Measurements from ENCODE around the gene STARD10.

STARD10 gene

DNA sequence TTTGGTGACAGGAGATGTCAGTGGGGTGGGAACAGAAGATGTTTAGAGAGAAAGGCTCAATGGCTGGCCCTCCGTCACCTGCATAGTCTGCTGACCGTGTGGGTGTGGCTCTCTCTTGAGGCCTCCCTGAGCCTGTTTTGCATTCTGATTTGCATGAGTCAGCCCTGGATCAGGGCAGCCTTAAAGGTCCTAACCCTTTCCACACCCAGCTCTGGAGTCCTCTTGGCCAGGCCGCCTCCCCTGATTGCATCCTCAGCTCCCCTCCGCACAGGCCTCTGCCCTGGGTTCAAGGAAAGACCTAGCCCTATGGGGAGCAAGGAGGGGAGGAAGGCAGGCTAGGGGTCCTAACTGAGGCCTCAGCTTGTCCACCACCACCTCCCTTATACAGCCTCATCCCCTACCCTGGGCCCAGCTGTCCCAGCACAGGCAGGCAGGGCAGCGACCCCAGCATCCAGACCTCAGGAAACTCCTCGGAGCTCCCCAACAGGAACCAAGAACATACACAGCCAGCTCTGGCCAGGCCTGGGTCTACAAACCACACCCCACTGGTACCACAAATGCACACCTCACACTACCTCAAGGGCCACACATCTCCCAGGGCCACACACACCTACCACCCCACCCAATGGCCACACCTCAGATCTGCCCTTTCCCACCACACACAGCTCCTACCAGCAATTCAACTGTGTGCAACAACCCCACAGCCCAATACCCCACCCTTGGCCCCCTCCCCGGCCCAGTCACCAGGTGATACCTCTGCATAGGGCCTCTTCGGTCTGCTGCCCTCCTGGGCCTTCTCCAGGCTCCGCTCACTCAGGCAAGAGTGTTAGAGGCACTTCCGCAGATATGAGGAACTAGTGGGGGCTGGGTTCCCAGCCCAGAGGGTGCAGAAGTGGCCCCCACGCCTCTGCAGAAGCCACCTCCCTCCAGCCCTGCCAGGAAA lies 55.4 kb downstream of the STARD10 start:
- H3K27me3 ChIP-seq (replicated peaks; ENCODE audit: control insufficient read depth, insufficient read depth, low read length, poor library complexity, severe bottlenecking), result no peaks in the 10 kb centered on the region
- no peaks in the 10 kb centered on the region for H3K36me3 ChIP-seq (ENCODE audit: control insufficient read depth, insufficient read depth, low read length)
- no peak overlapping the region for H3K27ac ChIP-seq (ENCODE audit: insufficient read depth, low read length, poor library complexity, severe bottlenecking)
- H3K4me3 ChIP-seq (ENCODE audit: insufficient read depth, low read depth, low read length, poor library complexity, severe bottlenecking), result no peak overlapping the region
- no peaks in the 10 kb centered on the region for H3K9me3 ChIP-seq (ENCODE audit: control insufficient read depth, low read length)
- DNase-seq, result no peak
- peaks cover 30% of the 10 kb centered on the region for H3K4me1 ChIP-seq (ENCODE audit: control insufficient read depth, insufficient read depth, low read length, poor library complexity, severe bottlenecking)

DNA sequence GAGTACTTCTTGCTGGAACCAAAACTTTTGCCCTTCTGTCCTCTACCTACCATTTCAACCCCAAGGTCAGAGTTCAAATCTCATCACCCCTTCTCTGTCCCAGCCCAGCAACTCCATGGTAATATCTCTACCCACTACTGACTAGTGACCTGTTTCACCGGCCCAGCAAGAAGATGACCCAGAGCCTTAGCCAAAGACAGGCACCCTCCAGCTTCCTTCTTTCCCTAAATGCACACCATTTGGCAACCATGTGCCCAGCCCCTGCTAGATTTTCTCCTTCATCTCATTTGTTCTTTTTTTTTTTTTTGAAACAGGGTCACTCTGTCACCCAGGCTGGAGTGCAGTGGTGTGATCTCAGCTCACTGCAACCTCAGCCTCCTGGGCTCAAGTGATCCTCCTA lies 56.5 kb downstream of the STARD10 start:
- H3K4me1 ChIP-seq (ENCODE audit: control insufficient read depth, insufficient read depth, low read length, poor library complexity, severe bottlenecking), result peaks cover 27% of the 10 kb centered on the region
- H3K9me3 ChIP-seq (ENCODE audit: control insufficient read depth, low read length), result no peaks in the 10 kb centered on the region
- H3K4me3 ChIP-seq (ENCODE audit: insufficient read depth, low read depth, low read length, poor library complexity, severe bottlenecking), result no peak overlapping the region
- H3K27ac ChIP-seq (ENCODE audit: insufficient read depth, low read length, poor library complexity, severe bottlenecking), result peak overlapping the region; percentile 67
- no peaks in the 10 kb centered on the region for H3K36me3 ChIP-seq (ENCODE audit: control insufficient read depth, insufficient read depth, low read length)
- DNase-seq, result no peak
- H3K27me3 ChIP-seq (replicated peaks; ENCODE audit: control insufficient read depth, insufficient read depth, low read length, poor library complexity, severe bottlenecking), result no peaks in the 10 kb centered on the region

GRCh38 chr11:72736452-72737069 lies 57.3 kb downstream of the STARD10 start:
- H3K27me3 ChIP-seq (replicated peaks; ENCODE audit: control insufficient read depth, insufficient read depth, low read length, poor library complexity, severe bottlenecking), result no peaks in the 10 kb centered on the region
- DNase-seq, result peak; percentile 40 to 65 (median 48)
- peak overlapping the region; percentile 67 for H3K27ac ChIP-seq (ENCODE audit: insufficient read depth, low read length, poor library complexity, severe bottlenecking)
- H3K4me1 ChIP-seq (ENCODE audit: control insufficient read depth, insufficient read depth, low read length, poor library complexity, severe bottlenecking), result peaks cover 26% of the 10 kb centered on the region
- no peak overlapping the region for H3K4me3 ChIP-seq (ENCODE audit: insufficient read depth, low read depth, low read length, poor library complexity, severe bottlenecking)
- H3K9me3 ChIP-seq (ENCODE audit: control insufficient read depth, low read length), result no peaks in the 10 kb centered on the region
- peaks cover 3% of the 10 kb centered on the region for H3K36me3 ChIP-seq (ENCODE audit: control insufficient read depth, insufficient read depth, low read length)

- Histone ChIP-seq H3K36me3 (ENCODE audit: control insufficient read depth, insufficient read depth, low read length) (peaks cover 3% of the 10 kb centered on the region), H3K27ac (ENCODE audit: insufficient read depth, low read length, poor library complexity, severe bottlenecking) (no peak overlapping the region), H3K9me3 (ENCODE audit: control insufficient read depth, low read length) (no peaks in the 10 kb centered on the region), H3K27me3 (replicated peaks; ENCODE audit: control insufficient read depth, insufficient read depth, low read length, poor library complexity, severe bottlenecking) (no peaks in the 10 kb centered on the region), H3K4me1 (ENCODE audit: control insufficient read depth, insufficient read depth, low read length, poor library complexity, severe bottlenecking) (peaks cover 23% of the 10 kb centered on the region), H3K4me3 (ENCODE audit: insufficient read depth, low read depth, low read length, poor library complexity, severe bottlenecking) (no peak overlapping the region)
- DNase-seq, result no peak
Observed at GRCh38 chr11:72735495-72736027, 58.3 kb downstream of the STARD10 start.

DNA sequence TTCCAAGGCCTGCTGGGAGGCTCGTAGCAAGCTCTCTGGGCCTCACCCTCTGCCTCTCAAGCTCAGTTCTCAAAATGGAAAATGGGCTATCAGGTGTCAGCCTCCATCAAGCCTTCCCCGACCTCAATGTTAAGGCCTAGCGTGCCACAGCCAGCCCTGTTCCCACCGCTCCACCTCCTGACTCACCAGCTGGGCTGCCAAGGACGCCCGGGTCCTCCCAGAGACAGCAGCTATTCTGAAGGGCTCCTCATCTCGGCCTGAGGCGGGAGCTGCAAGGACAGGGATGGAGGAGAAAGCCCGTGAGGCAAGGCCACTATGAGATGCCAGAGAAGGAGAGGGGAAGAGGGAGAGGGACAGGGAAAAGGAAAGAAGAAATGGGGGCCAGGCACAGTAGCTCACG lies 61.5 kb downstream of the STARD10 start:
- H3K27me3 ChIP-seq (replicated peaks; ENCODE audit: control insufficient read depth, insufficient read depth, low read length, poor library complexity, severe bottlenecking), result no peaks in the 10 kb centered on the region
- H3K4me3 ChIP-seq (ENCODE audit: insufficient read depth, low read depth, low read length, poor library complexity, severe bottlenecking), result no peak overlapping the region
- H3K27ac ChIP-seq (ENCODE audit: insufficient read depth, low read length, poor library complexity, severe bottlenecking), result no peak overlapping the region
- no peaks in the 10 kb centered on the region for H3K9me3 ChIP-seq (ENCODE audit: control insufficient read depth, low read length)
- no peak for DNase-seq
- H3K36me3 ChIP-seq (ENCODE audit: control insufficient read depth, insufficient read depth, low read length), result peaks cover 3% of the 10 kb centered on the region
- H3K4me1 ChIP-seq (ENCODE audit: control insufficient read depth, insufficient read depth, low read length, poor library complexity, severe bottlenecking), result peaks cover 16% of the 10 kb centered on the region

DNA sequence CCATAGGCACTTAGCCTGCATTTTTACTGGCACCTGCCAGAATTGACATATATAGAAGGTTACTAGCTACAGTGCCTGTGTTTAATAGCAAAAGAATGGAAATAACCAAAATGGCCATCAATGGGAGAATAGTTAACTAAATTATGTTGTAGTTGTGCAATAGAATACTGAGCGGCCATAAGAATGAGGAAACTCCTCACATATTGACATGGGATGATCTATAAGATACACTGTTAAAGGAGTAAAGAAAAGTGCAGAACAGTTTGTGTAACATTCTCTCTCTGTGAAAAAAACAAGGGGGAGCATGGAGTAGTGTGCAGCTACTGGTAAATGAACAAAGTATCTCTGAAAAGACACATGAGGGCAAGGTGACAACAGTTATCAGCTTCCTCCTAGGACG lies 63.1 kb downstream of the STARD10 start:
- Histone ChIP-seq H3K4me3 (ENCODE audit: insufficient read depth, low read depth, low read length, poor library complexity, severe bottlenecking) (no peak overlapping the region), H3K27ac (ENCODE audit: insufficient read depth, low read length, poor library complexity, severe bottlenecking) (no peak overlapping the region), H3K27me3 (replicated peaks; ENCODE audit: control insufficient read depth, insufficient read depth, low read length, poor library complexity, severe bottlenecking) (no peaks in the 10 kb centered on the region), H3K9me3 (ENCODE audit: control insufficient read depth, low read length) (no peaks in the 10 kb centered on the region), H3K4me1 (ENCODE audit: control insufficient read depth, insufficient read depth, low read length, poor library complexity, severe bottlenecking) (peaks cover under 1% of the 10 kb centered on the region), H3K36me3 (ENCODE audit: control insufficient read depth, insufficient read depth, low read length) (peaks cover 8% of the 10 kb centered on the region)
- DNase-seq, result no peak

DNA sequence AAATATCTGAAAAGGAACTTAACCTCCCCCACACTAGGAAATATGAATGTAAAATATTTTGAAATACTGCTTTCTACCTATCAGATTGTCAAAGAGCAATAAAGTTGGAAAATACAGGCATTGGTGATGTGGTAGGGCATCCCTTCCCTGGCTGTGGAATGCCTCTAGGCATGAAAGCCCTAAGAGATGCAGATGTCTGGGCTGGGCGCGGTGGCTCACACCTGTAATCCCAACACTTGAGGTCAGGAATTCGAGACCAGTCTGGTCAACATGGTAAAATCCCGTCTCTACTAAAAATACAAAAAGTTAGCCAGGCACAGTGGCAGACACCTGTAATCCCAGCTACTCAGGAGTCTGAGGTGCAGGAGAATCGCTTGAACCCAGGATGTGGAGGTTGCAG lies 63.6 kb downstream of the STARD10 start:
- H3K4me3 ChIP-seq (ENCODE audit: insufficient read depth, low read depth, low read length, poor library complexity, severe bottlenecking), result no peak overlapping the region
- H3K36me3 ChIP-seq (ENCODE audit: control insufficient read depth, insufficient read depth, low read length), result peaks cover 8% of the 10 kb centered on the region
- DNase-seq, result no peak
- H3K27ac ChIP-seq (ENCODE audit: insufficient read depth, low read length, poor library complexity, severe bottlenecking), result no peak overlapping the region
- peaks cover 3% of the 10 kb centered on the region for H3K4me1 ChIP-seq (ENCODE audit: control insufficient read depth, insufficient read depth, low read length, poor library complexity, severe bottlenecking)
- H3K27me3 ChIP-seq (replicated peaks; ENCODE audit: control insufficient read depth, insufficient read depth, low read length, poor library complexity, severe bottlenecking), result no peaks in the 10 kb centered on the region
- H3K9me3 ChIP-seq (ENCODE audit: control insufficient read depth, low read length), result no peaks in the 10 kb centered on the region

DNA sequence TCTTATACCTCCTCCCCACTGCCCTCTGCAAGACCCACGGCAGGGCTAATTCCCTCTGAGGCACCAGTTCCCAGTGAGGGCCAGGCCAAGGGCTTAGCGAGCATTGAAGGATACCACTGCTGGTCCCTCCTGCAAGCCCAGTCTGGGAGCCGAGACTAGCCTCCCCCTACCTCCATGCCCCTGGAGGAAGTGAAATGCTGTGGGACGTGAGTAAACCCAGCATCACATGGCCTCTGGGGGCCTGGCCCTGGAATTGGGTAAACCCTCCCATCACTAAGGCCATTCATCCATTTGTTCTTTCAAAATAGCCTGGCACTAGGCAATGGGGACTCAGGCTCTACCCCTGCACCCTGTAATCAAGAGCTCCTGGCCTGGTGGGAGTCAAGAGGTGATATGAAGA lies 66.3 kb downstream of the STARD10 start:
- peaks cover 8% of the 10 kb centered on the region for H3K36me3 ChIP-seq (ENCODE audit: control insufficient read depth, insufficient read depth, low read length)
- peaks cover 7% of the 10 kb centered on the region for H3K4me1 ChIP-seq (ENCODE audit: control insufficient read depth, insufficient read depth, low read length, poor library complexity, severe bottlenecking)
- H3K27ac ChIP-seq (ENCODE audit: insufficient read depth, low read length, poor library complexity, severe bottlenecking), result no peak overlapping the region
- H3K27me3 ChIP-seq (replicated peaks; ENCODE audit: control insufficient read depth, insufficient read depth, low read length, poor library complexity, severe bottlenecking), result no peaks in the 10 kb centered on the region
- DNase-seq, result no peak
- H3K4me3 ChIP-seq (ENCODE audit: insufficient read depth, low read depth, low read length, poor library complexity, severe bottlenecking), result no peak overlapping the region
- no peaks in the 10 kb centered on the region for H3K9me3 ChIP-seq (ENCODE audit: control insufficient read depth, low read length)

DNA sequence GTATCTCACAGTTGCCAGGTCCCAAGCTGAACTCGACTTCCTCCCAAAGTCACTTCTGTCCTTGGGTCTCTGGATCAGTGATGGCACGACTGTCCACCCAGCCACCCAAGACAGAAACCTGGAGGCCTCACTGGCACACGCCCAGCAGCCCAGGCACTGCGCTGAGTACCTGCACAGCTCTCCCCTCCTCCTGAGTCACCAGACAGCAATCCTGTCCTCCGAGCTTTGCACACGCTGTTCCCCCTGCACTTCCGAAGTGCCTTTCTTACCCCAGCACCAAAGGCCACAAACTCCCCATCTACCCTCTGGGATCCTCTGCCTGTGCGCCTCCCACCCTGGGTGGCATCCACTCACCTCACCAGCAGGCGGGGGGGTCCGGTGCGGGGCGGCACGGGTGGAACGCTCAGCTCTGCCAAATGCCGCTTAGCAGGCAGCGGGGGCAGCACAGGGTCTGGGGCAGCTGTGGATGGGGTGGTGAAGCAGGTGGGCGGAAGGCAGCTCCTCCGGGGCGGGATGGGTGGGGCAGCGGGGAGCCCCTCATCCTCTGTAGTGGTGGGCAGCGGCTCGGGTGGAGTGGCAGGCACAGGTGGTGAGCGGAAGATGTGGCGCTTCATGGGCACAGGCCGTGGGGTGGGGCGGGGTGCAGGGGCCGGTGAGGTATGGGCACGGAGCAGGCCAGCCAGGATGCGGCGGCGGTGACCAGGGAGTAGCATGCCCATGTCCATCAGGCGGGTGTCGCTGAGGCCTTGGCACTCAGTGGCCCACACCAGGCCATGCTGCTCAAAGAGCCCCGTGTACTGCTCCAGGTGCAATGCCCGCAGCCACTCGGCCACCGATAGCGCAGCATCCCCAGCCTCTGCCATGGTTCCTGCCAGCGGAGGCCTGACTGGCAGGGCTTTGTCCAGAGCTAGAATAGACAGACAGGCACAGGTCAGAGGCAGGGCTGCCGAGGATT lies 67.3 kb downstream of the STARD10 start:
- Histone ChIP-seq H3K36me3 (ENCODE audit: control insufficient read depth, insufficient read depth, low read length) (peaks cover 5% of the 10 kb centered on the region), H3K4me3 (ENCODE audit: insufficient read depth, low read depth, low read length, poor library complexity, severe bottlenecking) (no peak overlapping the region), H3K9me3 (ENCODE audit: control insufficient read depth, low read length) (no peaks in the 10 kb centered on the region), H3K27me3 (replicated peaks; ENCODE audit: control insufficient read depth, insufficient read depth, low read length, poor library complexity, severe bottlenecking) (no peaks in the 10 kb centered on the region), H3K4me1 (ENCODE audit: control insufficient read depth, insufficient read depth, low read length, poor library complexity, severe bottlenecking) (peaks cover 11% of the 10 kb centered on the region), H3K27ac (ENCODE audit: insufficient read depth, low read length, poor library complexity, severe bottlenecking) (no peak overlapping the region)
- DNase-seq, result no peak
